22Rv1 (cell line): Measurements from ENCODE around the gene NUP85.

Experiments
- H3K27ac ChIP-seq: fragments of 450-650 bp; 2 replicates; pipeline ENCODE4 v1.5.1; 2017
- ZFX ChIP-seq: fragments of 450-650 bp; IDR thresholded peaks from 2 replicates; pipeline ENCODE4 v1.6.1; 2017; ENCODE audit warnings: antibody characterized with exemption, borderline replicate concordance
- TF ChIP-seq, protein P1 (sequence below): fragments of 450-650 bp; IDR thresholded peaks from 2 replicates; pipeline ENCODE4 v1.5.1; 2017; ENCODE audit warnings: mild to moderate bottlenecking

NUP85 gene

DNA sequence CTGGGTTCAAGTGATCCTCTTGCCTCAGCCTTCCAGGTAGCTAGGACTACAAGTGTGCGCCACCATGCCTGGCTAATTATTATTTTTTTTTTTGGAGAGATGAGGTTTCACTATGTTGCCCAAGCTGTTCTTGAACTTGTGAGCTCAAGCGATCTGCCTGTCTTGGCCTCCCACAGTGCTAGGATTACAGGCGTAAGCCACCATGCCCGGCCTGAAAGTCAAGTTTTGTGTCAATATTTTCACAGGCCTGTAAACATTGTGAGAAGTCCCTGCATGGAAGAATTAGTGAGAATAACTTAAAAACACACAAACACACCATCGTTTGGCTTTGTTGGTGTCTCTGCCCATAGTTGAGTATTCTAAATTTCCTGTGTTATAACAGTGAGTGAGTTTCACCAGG is 22.2 kb downstream of the NUP85 start:
- TF ChIP-seq ZFX, result no peak
- TF ChIP-seq, protein P1, sequence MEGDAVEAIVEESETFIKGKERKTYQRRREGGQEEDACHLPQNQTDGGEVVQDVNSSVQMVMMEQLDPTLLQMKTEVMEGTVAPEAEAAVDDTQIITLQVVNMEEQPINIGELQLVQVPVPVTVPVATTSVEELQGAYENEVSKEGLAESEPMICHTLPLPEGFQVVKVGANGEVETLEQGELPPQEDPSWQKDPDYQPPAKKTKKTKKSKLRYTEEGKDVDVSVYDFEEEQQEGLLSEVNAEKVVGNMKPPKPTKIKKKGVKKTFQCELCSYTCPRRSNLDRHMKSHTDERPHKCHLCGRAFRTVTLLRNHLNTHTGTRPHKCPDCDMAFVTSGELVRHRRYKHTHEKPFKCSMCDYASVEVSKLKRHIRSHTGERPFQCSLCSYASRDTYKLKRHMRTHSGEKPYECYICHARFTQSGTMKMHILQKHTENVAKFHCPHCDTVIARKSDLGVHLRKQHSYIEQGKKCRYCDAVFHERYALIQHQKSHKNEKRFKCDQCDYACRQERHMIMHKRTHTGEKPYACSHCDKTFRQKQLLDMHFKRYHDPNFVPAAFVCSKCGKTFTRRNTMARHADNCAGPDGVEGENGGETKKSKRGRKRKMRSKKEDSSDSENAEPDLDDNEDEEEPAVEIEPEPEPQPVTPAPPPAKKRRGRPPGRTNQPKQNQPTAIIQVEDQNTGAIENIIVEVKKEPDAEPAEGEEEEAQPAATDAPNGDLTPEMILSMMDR, result no peak
- H3K27ac ChIP-seq, result peak overlapping the region; percentile 37

DNA sequence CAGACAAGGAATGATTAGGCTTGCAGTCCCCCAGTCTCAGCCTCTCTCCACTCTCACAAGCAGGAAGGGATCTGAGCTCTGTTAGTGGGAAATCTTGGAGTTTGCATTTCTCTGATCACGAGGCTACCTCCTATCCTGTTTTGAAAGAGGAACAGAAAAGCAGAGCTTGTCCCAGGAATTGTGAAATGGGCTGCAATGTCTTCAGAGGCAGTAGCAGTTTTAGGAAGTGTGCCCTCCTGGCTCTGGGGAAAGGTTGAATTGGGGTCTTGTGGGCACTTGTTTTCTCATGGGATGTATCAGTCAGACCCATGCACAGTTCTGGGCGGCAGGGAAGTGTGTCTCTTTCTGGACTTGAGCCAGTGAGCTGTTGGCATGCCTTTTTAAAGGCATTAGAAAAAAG is 22.8 kb downstream of the NUP85 start:
- TF ChIP-seq, protein P1, result no peak
- peak overlapping the region; percentile 37 for H3K27ac ChIP-seq

DNA sequence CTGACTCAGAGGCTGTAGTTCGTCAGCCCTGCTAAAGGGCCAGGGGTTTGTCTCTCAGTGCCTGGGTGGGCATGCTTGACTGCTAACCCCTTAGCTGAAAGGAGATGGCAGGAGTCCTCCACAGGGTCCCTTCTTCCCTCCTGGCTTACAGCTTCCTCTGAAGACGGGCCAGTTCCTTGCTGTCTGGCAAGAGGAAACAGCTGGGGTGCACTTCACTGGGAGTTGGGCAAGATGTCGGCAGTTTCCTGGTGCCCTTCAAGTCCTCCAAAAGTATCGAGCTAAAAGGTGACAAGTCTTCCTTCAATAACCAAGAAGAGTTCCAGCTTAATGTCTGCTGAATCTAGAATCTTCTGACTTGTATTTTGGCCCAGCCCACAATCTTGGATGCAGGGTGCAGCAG is 23.4 kb downstream of the NUP85 start:
- TF ChIP-seq ZFX, result no peak
- TF ChIP-seq, protein P1, result no peak
- H3K27ac ChIP-seq, result peak overlapping the region; percentile 37

DNA sequence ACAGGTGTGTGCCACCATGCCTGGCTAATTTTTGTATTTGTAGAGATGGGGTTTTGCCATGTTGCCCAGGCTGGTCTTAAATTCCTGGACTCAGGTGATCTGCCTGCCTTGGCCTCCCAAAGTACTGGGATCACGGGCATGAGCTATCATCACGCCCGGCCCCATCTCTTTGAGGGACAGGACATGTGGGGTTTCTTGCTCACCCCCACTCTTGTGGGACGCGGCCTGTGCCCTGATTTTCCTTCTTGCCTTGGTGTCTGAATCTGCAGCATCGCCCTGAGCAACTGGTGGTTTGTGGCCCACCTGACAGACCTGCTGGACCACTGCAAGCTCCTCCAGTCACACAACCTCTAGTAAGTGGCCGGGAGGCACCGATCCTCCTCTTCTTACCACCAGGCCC is 25.6 kb downstream of the NUP85 start:
- TF ChIP-seq, protein P1, result no peak
- TF ChIP-seq ZFX, result no peak
- H3K27ac ChIP-seq, result no peak overlapping the region

DNA sequence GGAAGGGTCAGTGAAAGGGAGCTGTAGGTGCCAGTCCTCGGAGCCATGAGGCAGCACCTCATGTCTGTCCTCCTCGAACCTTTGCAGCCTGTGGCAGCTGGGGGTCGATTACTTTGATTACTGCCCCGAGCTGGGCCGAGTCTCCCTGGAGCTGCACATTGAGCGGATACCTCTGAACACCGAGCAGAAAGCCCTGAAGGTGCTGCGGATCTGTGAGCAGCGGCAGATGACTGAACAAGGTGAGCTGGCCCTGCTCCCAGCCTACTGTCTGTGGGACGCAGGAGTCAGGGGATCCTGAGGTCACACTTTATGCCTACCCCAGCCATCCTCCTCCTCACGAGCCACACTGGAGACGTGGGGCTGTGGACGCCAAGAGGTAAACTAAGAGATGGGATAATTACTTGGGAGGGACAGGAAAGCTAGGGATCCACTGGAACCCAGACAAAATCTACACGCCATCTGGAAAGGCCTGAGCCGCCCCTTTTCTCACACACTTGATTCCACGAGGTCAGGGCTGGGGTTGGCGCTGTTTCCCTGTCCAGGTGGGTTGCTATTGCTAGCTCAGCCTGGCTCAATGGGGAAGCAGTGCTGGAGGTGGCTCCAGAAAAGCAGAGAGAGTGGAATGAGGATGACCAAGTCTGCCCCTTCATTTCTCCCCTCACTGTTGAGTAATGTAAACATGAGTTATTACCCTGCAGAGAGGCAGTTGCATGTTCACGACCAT is 26.4 kb downstream of the NUP85 start:
- no peak overlapping the region for H3K27ac ChIP-seq
- TF ChIP-seq, protein P1, result no peak
- no peak for TF ChIP-seq ZFX

DNA sequence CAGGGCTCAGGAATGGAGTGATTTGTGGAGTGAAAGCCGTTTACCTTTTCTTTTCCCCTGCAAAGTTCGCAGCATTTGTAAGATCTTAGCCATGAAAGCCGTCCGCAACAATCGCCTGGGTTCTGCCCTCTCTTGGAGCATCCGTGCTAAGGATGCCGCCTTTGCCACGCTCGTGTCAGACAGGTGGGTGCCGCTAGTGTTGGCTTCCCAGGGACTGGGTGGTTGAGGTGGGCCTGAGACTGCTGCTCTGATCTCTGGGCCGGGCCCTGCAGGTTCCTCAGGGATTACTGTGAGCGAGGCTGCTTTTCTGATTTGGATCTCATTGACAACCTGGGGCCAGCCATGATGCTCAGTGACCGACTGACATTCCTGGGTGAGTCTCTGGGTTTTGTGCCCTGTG is 27.3 kb downstream of the NUP85 start:
- TF ChIP-seq ZFX, result no peak
- TF ChIP-seq, protein P1, result no peak
- H3K27ac ChIP-seq, result no peak overlapping the region

DNA sequence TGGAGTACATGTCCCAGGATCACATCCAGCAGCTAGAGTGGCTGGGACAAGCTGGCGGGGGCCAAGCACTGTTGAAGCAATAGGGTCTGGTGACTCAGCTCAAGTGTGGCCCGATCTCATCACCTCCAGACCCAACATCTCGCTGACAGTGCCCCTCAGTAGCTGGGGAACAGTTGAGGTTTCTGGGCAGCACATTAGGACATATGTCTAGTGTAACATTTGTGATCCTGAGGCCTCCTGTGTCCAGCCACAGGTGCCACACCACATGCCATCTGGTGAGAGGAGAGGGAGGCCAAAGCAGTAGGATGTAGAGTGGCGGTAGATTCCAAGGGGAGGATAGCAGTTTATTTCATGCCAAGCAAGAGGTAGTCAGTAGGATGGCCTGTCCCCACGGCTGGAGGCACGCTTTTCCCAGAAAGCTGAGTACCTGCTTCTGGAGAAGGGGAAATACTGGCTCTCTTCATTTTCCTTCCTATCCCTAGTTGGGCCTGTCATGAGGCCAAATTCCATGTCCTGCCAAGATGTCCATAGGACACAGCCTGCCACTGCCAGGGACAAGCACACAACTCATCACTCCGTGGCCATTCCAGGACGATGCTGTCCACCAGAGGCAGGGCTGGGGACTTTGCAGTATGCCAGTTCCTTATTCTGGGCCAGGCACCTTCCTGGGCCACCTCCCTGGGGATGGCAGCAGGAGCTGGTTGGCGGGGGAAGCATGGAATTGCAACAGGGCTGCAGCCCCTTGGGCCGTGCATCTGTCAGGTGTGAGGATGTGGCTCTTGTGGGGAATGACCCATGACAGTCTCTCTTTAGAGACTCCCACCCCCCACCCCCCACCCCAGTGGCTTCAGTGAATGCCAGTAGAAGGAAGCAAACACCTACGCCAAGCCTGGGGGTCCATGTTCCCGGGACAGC is 31.9 kb downstream of the NUP85 start:
- no peak for TF ChIP-seq ZFX
- TF ChIP-seq, protein P1, result no peak
- H3K27ac ChIP-seq, result peak overlapping the region; percentile 29; the same call in 1 of the 2 replicates
